GM18519 (cell line): Measurements from ENCODE around the gene SGCA.
A peak's percentile ranks its signal among the peaks of the same experiment; 100 is the strongest.

Experiments used
- ATAC-seq: cut with Tn5 transposase; IDR thresholded peaks from one replicate; pipeline ENCODE4 v1.9.1; 2021; ENCODE audit warnings: mild to moderate bottlenecking, moderate library complexity; ENCODE audit not compliant: unreplicated experiment, low FRiP score

Gene SGCA

DNA sequence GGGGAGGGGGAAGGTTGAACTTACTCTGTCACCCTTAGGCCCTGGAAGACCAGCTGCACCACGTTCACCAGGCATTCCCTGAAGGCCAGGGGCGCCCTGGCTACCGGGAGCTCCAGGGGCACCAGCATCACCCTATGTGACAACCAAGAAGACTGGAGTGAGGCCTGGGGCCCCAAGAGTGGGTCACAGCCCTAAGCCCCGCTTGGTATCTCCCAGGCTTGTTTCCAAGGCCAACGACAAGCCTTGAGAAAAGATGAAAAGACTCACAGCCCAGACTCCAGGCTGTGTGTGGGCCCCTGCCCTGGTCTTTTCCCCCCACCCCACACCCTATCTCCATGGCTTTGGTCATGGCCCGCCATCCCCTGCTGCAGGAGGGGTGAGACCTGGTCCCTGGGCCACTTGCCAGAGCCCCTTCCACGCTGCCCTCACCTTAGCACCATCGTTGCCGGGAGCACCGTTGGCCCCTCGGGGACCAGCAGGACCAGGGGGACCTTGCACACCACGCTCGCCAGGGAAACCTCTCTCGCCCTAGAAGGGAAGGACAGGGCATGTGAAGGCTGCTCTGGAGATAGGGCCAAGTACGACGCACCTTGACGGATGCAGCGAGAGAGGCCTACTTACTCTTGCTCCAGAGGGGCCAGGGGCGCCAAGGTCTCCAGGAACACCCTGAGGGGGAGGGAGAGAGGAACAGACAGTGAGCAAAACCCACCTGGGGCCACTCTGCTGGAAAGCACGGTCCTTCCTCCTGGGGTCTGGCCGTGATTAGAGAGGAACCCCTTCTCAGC is 25.7 kb downstream of the SGCA start:
- no peak for ATAC-seq

GRCh38 chr17:50192144-50192617 is 26.4 kb downstream of the SGCA start:
- no peak for ATAC-seq

- ATAC-seq, result no peak
These were observed 26.9 kb downstream of the SGCA start for GRCh38 chr17:50192618-50193291.

DNA sequence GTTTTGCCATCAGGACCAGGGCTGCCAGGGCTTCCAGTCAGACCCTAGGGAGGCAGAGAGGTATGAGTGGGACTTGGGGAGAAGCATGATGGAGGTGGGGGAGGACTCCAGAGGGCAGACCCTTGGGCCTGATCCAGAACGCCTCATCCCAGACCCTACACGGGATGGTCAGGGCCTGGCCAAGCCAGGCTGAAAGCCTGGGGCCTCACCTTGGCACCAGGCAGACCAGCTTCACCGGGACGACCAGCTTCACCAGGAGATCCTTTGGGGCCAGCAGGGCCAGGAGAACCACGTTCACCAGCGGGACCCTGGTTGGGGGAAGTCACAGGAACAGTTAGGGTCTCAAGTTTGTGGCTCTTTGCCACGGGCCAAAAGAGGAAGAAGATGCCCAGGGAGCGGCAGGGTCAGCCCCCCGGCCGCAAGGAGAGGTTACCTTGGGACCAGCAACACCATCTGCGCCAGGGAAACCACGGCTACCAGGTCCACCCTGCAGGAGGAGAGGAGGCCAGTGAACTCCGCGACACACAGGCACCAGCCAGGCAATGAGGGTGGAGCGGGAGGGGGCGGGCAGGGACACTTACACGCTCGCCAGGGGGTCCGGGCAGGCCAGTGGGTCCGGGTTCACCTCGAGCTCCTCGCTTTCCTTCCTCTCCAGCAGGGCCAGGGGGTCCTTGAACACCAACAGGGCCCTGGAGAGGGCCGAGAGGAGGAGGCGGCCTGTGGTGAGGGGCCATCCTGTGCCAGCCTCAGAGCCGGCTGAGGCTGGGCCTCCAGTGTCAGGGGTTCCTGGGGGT is 28.5 kb downstream of the SGCA start:
- ATAC-seq, result no peak

GRCh38 chr17:50194934-50195865 is 29.4 kb downstream of the SGCA start:
- no peak for ATAC-seq

GRCh38 chr17:50196036-50196435 is 30.2 kb downstream of the SGCA start:
- ATAC-seq, result no peak

DNA sequence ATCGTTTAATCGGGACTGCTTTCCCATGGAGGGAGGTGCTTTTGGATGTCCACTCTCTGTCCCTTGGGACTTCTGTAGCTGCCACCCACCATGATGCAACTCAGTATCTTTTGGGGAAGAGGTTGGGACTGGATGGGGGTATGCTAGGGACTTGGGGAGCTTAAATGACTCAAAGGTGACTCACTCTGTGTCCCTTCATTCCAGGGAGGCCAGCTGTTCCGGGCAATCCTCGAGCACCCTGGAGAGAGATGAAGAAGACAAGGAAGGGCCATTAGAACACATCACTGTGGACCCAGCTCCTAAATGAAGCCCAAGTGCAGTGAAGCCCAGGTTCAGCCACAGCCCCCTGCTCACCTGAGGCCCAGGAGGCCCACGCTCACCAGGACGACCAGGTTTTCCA is 31.0 kb downstream of the SGCA start:
- no peak for ATAC-seq

GRCh38 chr17:50198026-50198669 is 32.3 kb downstream of the SGCA start:
- no peak for ATAC-seq

- ATAC-seq, result no peak
These were observed 33.5 kb downstream of the SGCA start for GRCh38 chr17:50199211-50199802.

DNA sequence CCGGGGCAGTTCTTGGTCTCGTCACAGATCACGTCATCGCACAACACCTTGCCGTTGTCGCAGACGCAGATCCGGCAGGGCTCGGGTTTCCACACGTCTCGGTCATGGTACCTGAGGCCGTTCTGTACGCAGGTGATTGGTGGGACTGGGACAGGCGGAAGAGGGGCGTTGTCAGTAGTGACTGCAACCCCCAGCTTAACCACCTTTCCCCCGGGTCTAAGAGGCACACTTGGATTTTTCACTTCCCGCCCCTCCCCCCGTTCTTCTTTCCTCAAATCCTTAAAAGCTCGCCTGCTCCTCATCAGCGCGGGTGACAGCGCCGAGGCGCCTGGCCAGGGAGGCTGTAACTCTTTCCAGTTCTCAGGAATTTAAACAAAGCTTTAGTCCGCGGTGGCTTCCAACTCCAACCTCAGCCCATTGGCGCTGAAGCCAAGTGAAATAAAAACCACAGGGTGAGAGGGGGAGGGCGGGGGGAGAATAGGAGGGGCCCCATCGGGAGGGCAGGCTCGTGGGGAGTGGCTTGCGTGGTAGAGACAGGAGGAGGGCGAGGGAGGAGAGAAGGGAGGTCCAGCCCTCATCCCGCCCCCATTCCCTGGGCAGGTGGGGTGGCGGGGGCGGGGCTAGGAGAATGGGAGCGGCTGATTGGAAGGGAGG is 34.1 kb downstream of the SGCA start:
- no peak for ATAC-seq

- ATAC-seq, result peak; percentile 49
These were observed 34.9 kb downstream of the SGCA start for GRCh38 chr17:50200457-50201275.

- ATAC-seq, result no peak
These were observed 35.6 kb downstream of the SGCA start, which contains the start of gene COL1A1 for GRCh38 chr17:50201276-50201854. Gene COL1A1 (minus strand): TSS chr17:50201631. CDS start chr17:50201513, 118 bp downstream.

GRCh38 chr17:50203086-50203485 is 37.3 kb downstream of the SGCA start:
- ATAC-seq, result no peak

- ATAC-seq, result no peak
These were observed 38.0 kb downstream of the SGCA start for GRCh38 chr17:50203604-50204345.

GRCh38 chr17:50204431-50204830 is 38.6 kb downstream of the SGCA start:
- ATAC-seq, result no peak

DNA sequence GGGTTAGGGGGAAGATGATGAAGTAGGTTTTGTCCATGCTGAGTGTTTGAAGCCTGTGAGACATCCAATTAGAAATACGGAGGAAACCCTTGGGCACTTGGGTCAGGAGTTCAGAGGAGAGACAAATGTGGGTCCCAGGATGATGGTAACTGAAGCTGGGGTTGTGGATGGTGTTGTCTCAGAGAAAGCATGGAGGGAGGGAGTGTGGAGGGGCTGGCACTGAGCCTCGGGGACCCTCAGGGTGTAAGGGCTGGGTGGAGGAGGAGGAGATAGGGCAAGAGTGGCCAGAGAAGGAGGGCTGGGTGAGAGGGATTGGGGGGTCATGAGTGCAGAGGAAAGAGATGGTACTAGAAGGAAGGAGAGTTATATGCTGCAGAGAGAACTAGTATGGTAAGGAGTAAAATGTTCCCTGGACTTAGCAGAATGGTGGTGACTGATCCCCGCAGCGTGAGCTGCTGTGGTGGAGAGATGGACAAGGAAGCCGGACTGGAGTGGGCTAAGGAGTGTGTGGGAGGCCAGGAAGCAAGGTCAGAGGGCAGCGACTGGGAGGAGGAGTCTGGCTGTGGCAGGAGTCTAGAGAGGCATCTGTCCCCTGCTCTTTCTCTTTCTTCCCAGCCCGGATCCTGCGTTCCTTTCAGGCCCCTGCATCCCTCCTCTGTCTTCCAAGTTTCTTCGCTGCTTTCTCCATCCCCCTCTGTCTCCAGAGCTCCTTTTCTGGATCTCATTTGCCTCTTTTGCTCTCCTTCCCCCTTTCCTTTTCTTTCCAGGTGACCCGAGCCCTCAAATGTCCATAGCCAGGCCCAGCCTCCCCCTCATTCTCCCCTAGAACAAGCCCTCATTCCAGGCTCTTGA is 39.5 kb downstream of the SGCA start:
- no peak for ATAC-seq
